ENCODE data around the gene SMG7.

GRCh38 chr1:183546427-183546826, 74.1 kb downstream of the SMG7 start:
- no peak for TF ChIP-seq CTCF (conservative IDR thresholded peaks at IDR 0.05)
- TF ChIP-seq EZH2 (IDR thresholded peaks at IDR 0.05; ENCODE audit: low read depth) = no peak

All from PC-9 (cell line).